SJCRH30 (cell line): ENCODE measurements around the gene CCT3. TPM values are rescaled to one million over a fixed set of nuclear protein-coding genes. Genes with fewer than 3 reads are reported as not detected.
"Not testable (repeated sequence)": the region's sequence is repeated elsewhere in the genome, so short reads cannot be mapped to it uniquely, and the experiment has no call there.

Source experiments
- DNase-seq, 2 experiments: peaks; one replicate each; pipeline ENCODE4 v3.0.0-alpha.2; 2015 to 2020
- H3K27ac ChIP-seq: fragments of 250-450 bp; sonication (Bioruptor Pico); 2 replicates; pipeline ENCODE4 v1.5.1; 2020; ENCODE audit warnings: mild to moderate bottlenecking, moderate library complexity
- H3K27me3 ChIP-seq: fragments of 250-450 bp; sonication (Bioruptor Pico); 2 replicates; pipeline ENCODE4 v1.5.1; 2020; ENCODE audit warnings: mild to moderate bottlenecking, moderate library complexity
- H3K36me3 ChIP-seq: fragments of 250-450 bp; sonication (Bioruptor Pico); 2 replicates; pipeline ENCODE4 v1.5.1; 2020; ENCODE audit warnings: mild to moderate bottlenecking, moderate library complexity
- H3K4me1 ChIP-seq: fragments of 250-450 bp; sonication (Bioruptor Pico); 2 replicates; pipeline ENCODE4 v1.5.1; 2020; ENCODE audit warnings: mild to moderate bottlenecking, moderate library complexity
- H3K4me3 ChIP-seq: fragments of 250-450 bp; sonication (Bioruptor Pico); 2 replicates; pipeline ENCODE4 v1.5.1; 2020; ENCODE audit warnings: mild to moderate bottlenecking, moderate library complexity
- H3K9me3 ChIP-seq: fragments of 250-450 bp; sonication (Bioruptor Pico); replicated peaks from 2 replicates; pipeline ENCODE4 v1.5.1; 2020; ENCODE audit warnings: mild to moderate bottlenecking, moderate library complexity
- total RNA-seq: library from RNA; depleted of rRNA; stranded (reverse); fragments of >200 nt; shearing (Covaris generic); gene quantifications from 2 replicates; pipeline ENCODE4 v1.2.3, GENCODE V29; 2014

The CCT3 gene
- total RNA-seq, 1 experiment from 2014 or later: 313 TPM

DNA sequence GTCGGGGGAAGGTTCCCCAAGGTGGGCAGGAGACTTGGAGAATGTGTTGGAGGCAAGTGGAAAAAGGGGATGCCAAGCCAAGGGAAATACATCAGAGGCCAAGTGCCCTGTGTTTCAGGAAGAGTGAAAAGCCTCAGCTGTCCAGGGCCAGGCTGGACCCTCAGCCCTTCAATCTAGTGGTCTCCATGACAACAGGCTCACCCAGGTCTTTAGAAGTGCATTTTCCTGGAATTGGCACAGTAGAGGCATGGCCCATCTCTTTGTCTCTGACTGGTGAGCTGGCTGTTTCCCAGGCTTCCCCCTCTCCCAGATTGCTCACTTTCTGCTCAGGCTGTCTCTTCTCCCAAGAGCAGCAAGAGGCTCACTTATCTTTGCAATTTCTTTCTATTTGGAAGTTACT, 20.5 kb upstream of the CCT3 start:
- Histone ChIP-seq H3K27me3 (peaks cover 4% of the 10 kb centered on the region), H3K9me3 (no peaks in the 10 kb centered on the region), H3K27ac (no peak overlapping the region), H3K4me1 (no peaks in the 10 kb centered on the region), H3K4me3 (no peak overlapping the region), H3K36me3 (no peaks in the 10 kb centered on the region)
- no peak for DNase-seq

DNA sequence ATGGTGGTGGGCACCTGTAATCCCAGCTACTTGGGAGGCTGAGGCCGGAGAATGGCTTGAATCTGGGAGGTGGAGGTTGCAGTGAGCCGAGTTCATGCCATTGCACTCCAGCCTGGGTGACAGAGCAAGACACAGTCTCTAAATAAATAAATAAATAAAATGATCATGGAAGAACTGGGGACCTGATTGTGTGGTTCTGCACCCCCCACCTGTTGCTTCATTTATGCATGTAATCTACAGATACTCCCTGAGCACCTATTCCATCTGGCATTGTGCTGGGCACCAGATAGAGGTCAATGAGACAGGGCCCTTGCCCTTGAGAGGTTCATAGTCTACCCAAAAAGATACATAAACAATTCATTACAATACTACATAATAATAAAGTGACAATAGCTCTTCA, 19.9 kb upstream of the CCT3 start:
- DNase-seq: no peak
- H3K27ac ChIP-seq: no peak overlapping the region
- peaks cover 4% of the 10 kb centered on the region for H3K27me3 ChIP-seq
- H3K4me1 ChIP-seq: no peaks in the 10 kb centered on the region
- no peaks in the 10 kb centered on the region for H3K9me3 ChIP-seq
- no peaks in the 10 kb centered on the region for H3K36me3 ChIP-seq
- H3K4me3 ChIP-seq: no peak overlapping the region

DNA sequence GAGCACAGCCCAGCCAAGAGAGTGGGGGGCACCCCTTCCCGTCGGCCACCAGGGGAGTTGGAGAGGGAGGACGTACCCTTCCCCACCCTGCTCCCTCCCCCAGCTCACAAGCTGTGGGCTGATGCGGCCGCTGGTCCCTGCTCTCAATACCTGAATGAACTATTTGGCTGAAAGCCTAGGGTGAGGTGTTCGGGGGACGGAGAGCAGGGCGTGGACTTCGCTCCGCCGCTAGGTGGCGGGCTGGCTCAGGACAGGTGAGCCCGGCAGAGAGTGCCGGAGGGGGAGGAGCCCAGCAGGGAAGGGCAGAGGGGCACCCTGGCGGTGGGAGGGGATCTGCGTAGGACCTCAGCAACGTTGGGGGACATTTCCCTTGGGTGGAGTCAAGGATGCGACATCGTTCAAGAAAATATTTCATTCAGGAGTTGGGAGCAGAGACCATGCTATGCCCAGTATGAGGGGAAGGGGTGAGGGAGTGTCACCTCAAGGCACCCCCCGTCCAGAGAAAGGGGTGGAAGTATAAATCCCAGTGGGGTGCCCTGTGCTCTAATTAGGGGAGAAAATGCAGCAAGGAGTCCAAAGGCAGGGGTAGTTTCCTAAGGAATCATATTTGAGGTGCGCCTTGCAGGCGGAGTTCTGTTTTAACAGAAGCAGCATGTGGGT, 18.9 kb upstream of the CCT3 start:
- Histone ChIP-seq H3K4me1 (no peaks in the 10 kb centered on the region), H3K9me3 (no peaks in the 10 kb centered on the region), H3K4me3 (no peak overlapping the region), H3K27me3 (peaks cover 4% of the 10 kb centered on the region), H3K27ac (no peak overlapping the region), H3K36me3 (no peaks in the 10 kb centered on the region)
- DNase-seq: peak; percentile 42 to 61

DNA sequence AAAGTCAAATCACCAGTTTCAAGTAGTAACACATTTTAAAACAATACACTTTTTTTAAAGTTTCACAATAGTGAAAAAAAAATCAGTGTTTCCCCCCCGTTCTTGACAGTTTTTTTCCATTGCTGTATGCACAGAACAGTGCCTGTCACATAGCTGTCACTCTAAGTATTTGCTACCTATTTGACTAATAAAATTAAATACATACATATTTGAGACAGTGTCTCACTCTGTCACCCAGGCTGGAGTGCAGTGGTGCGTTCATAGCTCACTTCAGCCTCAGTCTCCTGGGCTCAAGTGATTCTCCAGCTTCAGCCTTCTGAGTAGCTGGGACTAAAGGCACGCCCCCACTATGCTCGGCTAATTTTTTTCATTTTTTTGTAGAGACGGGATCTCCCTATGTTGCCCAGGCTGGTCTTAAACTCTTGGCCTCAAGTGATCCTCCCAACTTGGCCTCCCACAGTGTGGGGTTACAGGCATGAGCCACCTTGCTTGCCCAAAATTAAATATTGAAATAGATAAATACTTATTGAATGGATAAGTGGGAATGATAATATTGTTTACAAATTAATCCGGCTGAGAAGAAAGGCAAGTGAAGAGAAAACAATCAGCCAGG, 18.3 kb upstream of the CCT3 start:
- Histone ChIP-seq H3K4me3 (no peak overlapping the region), H3K36me3 (no peaks in the 10 kb centered on the region), H3K9me3 (no peaks in the 10 kb centered on the region), H3K4me1 (no peaks in the 10 kb centered on the region), H3K27ac (no peak overlapping the region), H3K27me3 (peaks cover 4% of the 10 kb centered on the region)
- no peak for DNase-seq

DNA sequence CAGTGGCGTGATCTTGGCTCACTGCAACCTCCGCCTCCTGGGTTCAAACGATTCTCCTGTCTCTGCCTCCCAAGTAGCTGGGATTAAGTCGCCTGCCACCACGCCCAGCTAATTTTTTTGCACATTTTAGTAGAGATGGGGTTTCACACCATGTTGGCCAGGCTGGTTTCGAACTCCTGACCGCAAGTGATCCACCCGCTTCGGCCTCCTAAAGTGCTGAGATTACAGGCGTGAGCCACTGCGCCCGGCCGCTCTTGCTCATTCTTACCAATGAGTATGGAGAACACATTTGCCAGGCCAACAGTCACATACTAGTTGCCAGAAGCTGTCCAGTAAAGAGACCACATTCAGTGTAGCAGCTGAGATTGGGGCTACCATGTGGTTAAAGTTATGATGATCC, 14.4 kb upstream of the CCT3 start:
- H3K9me3 ChIP-seq, H3K4me3 ChIP-seq, H3K36me3 ChIP-seq, H3K27me3 ChIP-seq, H3K27ac ChIP-seq, DNase-seq, H3K4me1 ChIP-seq: not testable (repeated sequence)

DNA sequence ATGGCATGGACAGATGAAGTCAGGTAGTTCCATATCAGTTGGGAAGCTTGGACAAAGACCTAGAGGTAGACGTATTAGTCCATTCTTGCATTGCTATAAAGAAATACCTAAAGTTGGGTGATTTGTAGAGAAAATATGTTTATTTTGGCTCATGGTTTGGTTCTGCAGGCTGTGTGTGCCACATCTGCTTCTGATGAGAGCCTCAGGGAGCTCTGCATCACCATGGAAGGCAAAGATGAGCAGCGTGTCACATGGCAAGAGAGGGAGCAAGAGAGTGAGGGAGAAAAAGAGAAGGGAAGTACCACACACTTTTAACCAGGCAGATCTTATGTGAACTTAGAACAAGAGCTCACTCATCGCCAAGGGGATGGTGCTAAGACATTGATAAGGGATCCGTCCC, 9.2 kb upstream of the CCT3 start:
- Histone ChIP-seq H3K36me3 (no peaks in the 10 kb centered on the region), H3K27ac (no peak overlapping the region), H3K27me3 (peaks cover 7% of the 10 kb centered on the region), H3K9me3 (no peaks in the 10 kb centered on the region), H3K4me1 (no peaks in the 10 kb centered on the region), H3K4me3 (no peak overlapping the region)
- no peak for DNase-seq

DNA sequence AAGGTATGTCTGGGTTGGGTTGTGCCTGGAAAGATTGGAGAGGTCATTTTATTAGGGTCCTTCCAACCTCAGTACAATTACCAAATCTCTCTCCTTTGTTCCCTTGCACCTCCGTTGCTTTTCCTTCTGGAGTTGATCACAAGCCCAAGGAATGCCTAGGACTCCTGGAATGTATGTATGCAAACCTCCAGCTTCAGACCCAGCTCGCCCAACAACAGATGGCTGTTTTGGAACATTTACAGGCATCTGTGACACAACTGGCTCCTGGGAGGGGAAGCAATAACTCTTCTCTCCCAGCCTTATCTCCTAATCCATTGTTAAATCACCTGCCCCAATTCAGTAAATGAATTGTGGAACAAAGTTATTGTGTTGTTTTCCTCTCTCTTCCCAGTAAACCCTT, 8.5 kb upstream of the CCT3 start:
- Histone ChIP-seq H3K36me3 (no peaks in the 10 kb centered on the region), H3K27me3 (peaks cover 7% of the 10 kb centered on the region), H3K4me1 (no peaks in the 10 kb centered on the region), H3K9me3 (no peaks in the 10 kb centered on the region), H3K4me3 (no peak overlapping the region), H3K27ac (no peak overlapping the region)
- no peak for DNase-seq

DNA sequence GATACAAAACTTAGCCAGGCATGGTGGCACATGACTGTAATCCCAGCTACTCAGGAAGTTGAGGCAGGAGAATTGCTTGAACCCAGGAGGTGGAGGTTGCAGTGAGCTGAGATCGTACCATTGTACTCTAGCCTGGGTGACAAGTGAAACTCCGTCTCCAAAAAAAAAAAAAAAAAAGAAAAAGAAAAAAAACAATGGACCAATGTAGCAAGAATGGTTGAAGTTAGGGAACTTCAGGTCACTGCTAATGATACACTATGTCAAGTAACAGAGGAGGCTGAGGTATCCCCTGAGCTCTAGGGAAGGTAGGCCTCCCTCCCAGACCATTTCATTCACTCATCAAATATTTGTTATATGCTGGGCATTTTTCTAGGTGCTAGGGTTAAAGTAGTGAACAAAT, 7.9 kb upstream of the CCT3 start:
- H3K27me3 ChIP-seq, DNase-seq, H3K4me1 ChIP-seq, H3K36me3 ChIP-seq, H3K4me3 ChIP-seq, H3K27ac ChIP-seq, H3K9me3 ChIP-seq: not testable (repeated sequence)

DNA sequence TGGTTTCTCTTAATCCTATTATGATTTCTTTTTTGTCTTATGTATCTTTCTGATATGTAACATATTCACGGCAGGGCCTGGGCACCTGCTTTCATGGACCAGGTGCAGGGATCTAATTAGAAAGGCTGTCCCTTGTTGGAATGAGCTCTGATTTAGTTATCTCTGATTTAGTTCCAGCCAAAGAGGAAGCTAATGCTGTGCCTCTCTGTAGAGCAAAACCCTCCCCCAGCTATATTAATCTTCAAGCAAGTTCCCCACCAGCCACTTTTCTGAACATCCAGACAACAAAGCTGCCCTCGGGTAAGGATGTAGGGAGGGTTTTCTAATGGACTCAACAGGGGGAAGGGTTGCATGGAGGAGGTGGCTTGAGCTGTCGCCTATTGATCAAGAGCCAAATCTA, 6.3 kb upstream of the CCT3 start:
- H3K4me3 ChIP-seq: no peak overlapping the region
- H3K4me1 ChIP-seq: no peaks in the 10 kb centered on the region
- DNase-seq: no peak
- no peaks in the 10 kb centered on the region for H3K36me3 ChIP-seq
- no peaks in the 10 kb centered on the region for H3K9me3 ChIP-seq
- H3K27ac ChIP-seq: no peak overlapping the region
- peaks cover 4% of the 10 kb centered on the region for H3K27me3 ChIP-seq

DNA sequence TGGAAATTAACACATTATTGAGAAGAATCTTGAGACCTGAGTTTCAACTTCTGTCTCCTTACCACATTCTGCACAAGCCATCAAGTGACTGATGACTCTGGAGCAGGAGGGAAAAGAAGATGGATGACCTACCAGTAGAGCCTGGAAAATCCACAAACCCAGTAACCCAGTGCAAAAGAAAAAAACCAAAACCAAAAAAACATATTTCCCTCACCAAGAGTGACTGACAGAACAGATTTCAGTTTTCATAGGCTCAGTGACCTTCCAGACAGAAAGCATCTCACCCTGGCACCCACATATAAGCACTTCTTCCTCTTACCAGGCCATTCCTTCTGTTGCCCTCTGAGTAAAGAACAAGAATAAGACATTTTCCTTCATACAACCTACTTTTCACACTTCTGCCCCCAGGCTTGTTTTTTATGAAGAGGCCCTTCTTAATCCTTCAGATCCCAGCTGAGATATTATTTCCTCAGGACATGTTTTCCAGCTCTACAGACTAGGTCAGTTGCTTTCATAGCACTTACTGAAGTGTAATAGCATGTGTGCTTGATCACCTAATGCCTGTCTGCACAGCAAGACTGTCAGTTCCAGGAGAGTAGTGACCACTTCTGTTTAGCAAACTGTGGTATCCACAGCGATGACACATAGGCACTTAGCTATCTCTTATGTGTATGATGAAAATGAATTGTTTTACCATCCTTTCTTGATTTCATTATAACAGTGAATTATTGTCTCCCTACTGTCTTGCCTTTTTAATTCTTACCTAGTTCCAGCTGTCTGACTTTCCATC, 4.3 kb upstream of the CCT3 start:
- H3K4me1 ChIP-seq: no peaks in the 10 kb centered on the region
- H3K9me3 ChIP-seq: no peaks in the 10 kb centered on the region
- no peak for DNase-seq
- no peak overlapping the region for H3K4me3 ChIP-seq
- H3K27ac ChIP-seq: no peak overlapping the region
- no peaks in the 10 kb centered on the region for H3K36me3 ChIP-seq
- H3K27me3 ChIP-seq: peaks cover 4% of the 10 kb centered on the region

DNA sequence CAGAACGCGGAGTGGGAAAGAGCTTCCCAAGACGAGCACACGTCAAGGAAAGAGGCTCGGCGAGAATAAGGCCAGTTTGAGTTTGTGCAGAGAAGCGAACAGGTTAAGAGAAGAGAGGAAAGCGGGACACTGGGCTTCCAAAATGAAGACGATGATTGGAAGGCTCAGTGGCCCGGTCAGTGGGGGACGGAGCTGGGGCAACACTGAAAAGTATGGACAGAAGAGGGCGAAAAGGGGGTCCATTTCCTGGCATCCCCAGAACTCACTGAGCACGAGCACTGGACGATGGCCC, 258 bp downstream of the CCT3 start:
- Histone ChIP-seq H3K4me3 (peak overlapping the region; percentile 76), H3K9me3 (no peaks in the 10 kb centered on the region), H3K27me3 (no peaks in the 10 kb centered on the region), H3K27ac (peak overlapping the region; percentile 61), H3K36me3 (peaks cover 28% of the 10 kb centered on the region), H3K4me1 (no peaks in the 10 kb centered on the region)
- no peak for DNase-seq

DNA sequence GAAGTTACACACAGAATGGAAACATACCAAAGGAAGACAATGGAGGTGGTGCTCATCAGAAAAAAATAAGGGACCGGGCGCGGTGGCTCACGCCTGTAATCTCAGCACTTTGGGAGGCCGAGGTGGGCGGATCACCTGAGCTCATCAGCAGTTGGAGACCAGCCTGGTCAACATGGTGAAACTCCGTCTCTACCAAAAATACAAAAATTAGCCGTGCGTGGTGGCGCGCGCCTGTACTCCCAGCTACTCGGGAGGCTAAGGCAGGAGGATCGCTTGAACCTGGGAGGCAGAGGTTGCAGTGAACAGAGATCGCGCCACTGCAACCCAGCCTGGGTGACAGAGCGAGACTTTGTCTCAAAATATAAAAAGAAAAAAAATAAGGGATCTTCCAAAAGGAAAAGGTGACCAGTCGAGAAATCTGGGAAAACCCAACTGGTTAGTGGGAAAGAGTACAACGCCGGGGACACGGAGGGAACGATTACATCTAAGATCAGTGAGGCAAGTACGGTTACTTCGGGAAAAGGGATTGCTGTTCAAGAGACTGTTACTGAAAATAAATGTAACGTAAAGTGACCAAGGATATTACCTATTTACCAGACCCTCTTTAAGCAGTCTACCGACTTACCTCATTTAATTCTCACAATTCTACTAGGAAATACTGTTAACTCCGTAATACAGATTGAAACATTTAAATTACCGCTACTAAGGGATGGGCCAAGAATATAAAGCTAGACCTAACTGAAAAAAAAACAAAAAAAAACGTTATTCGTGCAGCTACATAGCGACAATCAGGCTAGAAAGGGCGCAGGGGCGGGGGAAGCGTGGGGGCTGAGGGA, 822 bp downstream of the CCT3 start:
- no peak for DNase-seq
- Histone ChIP-seq H3K27ac (peak overlapping the region; percentile 61), H3K4me3 (peak overlapping the region; percentile 76), H3K4me1 (no peaks in the 10 kb centered on the region), H3K9me3 (no peaks in the 10 kb centered on the region), H3K27me3 (no peaks in the 10 kb centered on the region), H3K36me3 (peaks cover 34% of the 10 kb centered on the region)

DNA sequence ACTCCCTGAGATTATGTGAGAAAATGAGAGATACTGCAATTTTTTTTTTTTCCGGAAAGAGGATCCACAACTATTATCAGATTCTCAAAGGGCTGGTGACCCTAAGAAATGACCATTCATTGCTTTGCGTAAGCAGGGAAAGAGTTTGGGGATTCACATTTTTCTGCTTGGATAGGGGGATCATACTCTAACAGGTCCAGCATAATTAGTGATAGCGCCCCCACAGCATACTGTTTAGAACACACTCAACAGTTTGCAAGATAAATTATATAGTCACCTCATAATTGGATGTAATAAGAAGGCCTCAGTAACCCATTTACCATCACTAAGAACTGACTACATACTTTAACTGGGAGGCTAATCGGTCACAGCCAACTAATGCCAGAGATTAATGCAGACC, 1.9 kb downstream of the CCT3 start:
- Histone ChIP-seq H3K9me3 (no peaks in the 10 kb centered on the region), H3K36me3 (peaks cover 42% of the 10 kb centered on the region), H3K4me1 (no peaks in the 10 kb centered on the region), H3K4me3 (peak overlapping the region; percentile 76), H3K27ac (no peak overlapping the region), H3K27me3 (no peaks in the 10 kb centered on the region)
- no peak for DNase-seq

DNA sequence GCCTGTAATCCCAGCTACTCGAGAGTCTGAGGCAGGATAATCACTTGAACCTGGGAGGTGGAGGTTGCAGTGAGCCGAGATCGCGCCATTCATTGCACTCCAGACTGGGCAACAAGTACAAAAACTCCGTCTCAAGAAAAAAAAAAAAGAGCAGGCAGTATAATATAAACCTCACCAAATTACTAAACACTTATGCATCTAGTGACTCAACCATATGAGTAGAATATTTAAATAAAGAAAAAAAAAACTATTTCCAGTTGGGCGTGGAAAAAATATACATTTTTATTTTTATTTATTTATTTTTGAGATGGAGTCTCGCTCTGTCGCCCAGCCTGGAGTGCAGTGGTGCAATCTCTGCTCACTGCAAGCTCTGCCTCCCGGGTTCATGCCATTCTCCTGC, 14.9 kb downstream of the CCT3 start:
- H3K36me3 ChIP-seq: peaks cover 79% of the 10 kb centered on the region
- H3K27me3 ChIP-seq, DNase-seq: not testable (repeated sequence)

DNA sequence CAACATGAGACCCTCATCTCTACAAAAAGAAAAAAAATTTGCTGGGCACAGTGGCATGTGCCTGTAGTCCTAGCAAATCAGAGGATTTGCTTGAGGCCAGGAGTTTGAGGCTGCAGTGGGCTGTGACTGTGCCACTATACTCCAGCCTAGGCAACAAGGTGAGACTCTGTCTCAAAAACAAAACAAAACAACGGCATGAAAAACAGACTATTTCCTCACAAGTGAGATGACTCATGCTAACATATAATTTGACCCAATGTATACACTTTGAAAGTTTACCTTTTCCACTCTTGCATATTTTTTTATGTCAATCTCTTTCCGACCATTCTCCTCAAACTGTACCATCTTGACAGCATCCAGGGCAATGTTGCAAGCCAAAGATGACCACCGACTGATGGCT, 17.5 kb downstream of the CCT3 start:
- H3K9me3 ChIP-seq: no peaks in the 10 kb centered on the region
- H3K4me1 ChIP-seq: no peaks in the 10 kb centered on the region
- no peak for DNase-seq
- H3K27ac ChIP-seq: no peak overlapping the region
- no peaks in the 10 kb centered on the region for H3K27me3 ChIP-seq
- peaks cover 93% of the 10 kb centered on the region for H3K36me3 ChIP-seq
- H3K4me3 ChIP-seq: no peak overlapping the region

More for the DNA sequence above, 14.9 kb downstream of the CCT3 start:
- H3K9me3 ChIP-seq, H3K27ac ChIP-seq, H3K4me1 ChIP-seq, H3K4me3 ChIP-seq: not testable (repeated sequence)
